Mammary epithelial cell (primary cell): ENCODE data around the gene PIGP.

Experiments used
- CTCF ChIP-seq, 2 donors: IDR thresholded peaks in 1 of 2; conservative IDR thresholded peaks in 1 of 2; 2 replicates each; pipeline ENCODE4 v1.5.1; 2011 to 2012; ENCODE audit warnings: inconsistent platforms in 2 of 2, low read length in 2 of 2, mild to moderate bottlenecking in 2 of 2, control low read depth in 1 of 2, low read depth in 1 of 2; ENCODE audit not compliant: insufficient read depth in 1 of 2; ENCODE audit errors: extremely low read depth in 1 of 2
- EZH2 ChIP-seq: IDR thresholded peaks from 2 replicates; pipeline ENCODE4 v1.6.1; 2012; ENCODE audit warnings: low read length, inconsistent platforms, borderline replicate concordance

GRCh38 chr21:37095821-37096220 is 22.9 kb upstream of the PIGP start:
- TF ChIP-seq CTCF (conservative IDR thresholded peaks at IDR 0.05 in 1 of 2, IDR thresholded peaks at IDR 0.05 in 1 of 2; ENCODE audit: extremely low read depth in 1 of 2, insufficient read depth in 1 of 2, low read depth in 1 of 2, low read length in 2 of 2), result no peak
- no peak for TF ChIP-seq EZH2
